A375 (cell line): ENCODE data around the gene PHACTR2. TPM values are rescaled to one million over a fixed set of nuclear protein-coding genes. Genes with fewer than 3 reads are reported as not detected.

Source experiments
- small RNA-seq: library from RNA; depleted of rRNA; stranded (forward); fragments of <200 nt; gene quantifications from one replicate; pipeline ENCODE3, GENCODE V24; 2014
- total RNA-seq: library from RNA; depleted of rRNA; stranded (reverse); fragments of >200 nt; shearing (Covaris generic); gene quantifications from 2 replicates; pipeline ENCODE4 v1.2.3, GENCODE V29; 2014; rRNA removed

PHACTR2 gene
- total RNA-seq: 7.5 and 10.4 TPM in 2 replicates

DNA sequence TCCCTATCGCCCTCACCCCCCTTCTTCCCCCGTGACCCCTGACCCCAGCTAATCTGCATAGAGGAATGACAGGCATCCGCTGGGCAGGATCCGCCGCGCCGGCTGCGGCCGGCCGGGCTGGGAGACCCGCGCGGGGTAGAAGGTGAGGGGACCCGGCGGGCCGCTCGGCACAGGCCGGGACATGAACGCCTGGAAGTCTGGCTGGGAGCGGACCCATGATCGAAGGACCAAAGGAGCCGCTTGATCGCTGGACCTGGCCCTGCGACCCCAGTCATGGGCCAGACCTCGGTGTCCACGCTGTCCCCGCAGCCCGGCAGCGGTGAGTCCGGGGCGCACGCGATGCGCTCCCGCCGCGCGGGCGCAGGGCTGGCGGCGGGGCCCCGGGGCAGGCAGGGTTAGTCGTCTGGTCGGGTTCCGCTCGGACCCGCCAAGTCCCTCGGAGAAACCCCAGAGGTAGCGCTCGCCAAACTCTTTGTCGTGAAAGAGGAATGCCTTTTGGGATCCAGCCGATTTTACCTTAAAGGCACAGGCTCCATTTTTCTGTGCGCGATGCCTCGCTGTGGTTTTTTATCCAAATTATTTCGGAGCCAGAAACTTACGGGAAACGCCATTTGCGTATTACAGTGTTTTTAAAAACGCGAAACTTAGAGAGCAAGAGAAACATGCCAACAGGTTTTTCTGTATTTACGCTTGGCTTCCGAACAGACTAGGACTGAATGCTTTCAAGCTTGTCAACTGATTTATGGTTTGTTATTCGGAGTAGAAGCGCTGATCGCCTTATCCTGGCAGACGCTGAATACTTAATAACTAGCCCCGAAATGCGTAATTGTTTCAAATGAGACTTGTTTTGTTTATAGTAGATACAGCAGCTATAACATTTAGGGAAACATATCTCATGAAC, at the start of gene PHACTR2:
TSS of gene PHACTR2 (plus strand) at position 75 of the 901 bp plus-strand sequence. CDS start at position 274, 199 bp downstream.

DNA sequence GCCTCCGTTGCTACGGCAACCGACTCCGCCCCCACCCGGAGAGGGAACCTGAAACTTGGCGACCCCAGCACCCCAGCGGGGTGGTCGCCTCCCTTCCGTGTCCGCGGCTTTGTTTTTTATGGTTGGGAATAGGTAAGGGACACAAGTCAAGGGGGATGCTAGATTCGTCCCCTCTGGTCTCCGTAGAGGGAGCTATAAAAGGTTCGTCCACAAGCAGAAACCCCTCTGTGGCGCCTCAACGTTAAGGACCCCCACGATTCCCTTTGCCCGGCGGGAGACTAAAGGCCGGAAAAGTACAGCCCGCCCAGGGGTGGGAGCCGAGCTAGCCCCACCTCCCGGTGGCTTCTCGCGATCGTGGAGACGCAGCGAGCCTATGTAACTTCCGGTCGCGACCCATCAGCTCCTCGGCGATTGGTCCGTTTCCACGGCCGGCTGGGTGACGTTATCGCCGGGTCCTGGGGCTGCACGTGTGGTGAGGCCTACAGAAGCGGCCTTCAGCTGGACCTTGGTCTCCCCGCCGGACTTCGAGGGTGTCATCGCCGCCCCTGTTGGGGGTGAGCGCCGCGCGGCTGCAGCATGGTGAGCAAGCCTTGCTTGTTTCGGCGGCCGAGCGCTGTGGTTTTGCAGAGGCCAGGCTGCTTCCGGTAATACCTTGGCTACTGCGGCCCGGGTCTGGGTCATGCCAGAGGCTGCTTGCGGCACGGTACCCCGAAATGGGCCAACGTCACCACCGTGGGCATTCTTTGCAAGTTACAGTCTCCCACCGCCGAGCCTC, 165.3 kb downstream of the PHACTR2 start, which contains the start of gene LTV1:
TSS of gene LTV1 (plus strand) at position 437 of the 775 bp plus-strand sequence. CDS start at position 577, 140 bp downstream.

DNA sequence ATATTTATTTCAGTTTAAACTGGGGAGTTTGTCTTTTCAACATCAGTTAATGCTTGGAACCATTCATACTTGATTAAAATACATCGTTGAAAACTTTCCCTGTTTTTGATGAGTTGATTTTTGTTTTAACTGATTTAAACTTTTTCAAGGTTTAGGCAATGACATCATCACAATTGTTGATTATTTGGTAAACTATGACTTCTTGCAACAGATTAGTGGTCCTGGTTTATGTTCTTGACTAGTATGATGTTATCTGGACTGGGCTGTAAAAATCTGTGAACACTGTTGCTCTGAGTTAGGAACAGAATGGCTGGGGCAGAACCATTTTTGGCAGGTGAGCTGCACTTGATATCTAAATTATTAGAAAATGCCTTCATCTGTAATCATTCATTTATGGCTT, 186.5 kb downstream of the PHACTR2 start, which contains the start of gene ZC2HC1B:
TSS of gene ZC2HC1B (plus strand) at position 241 of the 400 bp plus-strand sequence. CDS start at position 307, 66 bp downstream.

Small RNAs within 50 kb of the gene (small RNA-seq; reads per million reads assigned to genes)
- gene ZC2HC1B: not detected

Other genes starting within 250 kb of the PHACTR2 start
- 6.4 and 7.6 TPM in 2 replicates for gene ADAT2, start 227.3 kb upstream of the PHACTR2 start, total RNA-seq
- 7.6 and 9.9 TPM in 2 replicates for gene PEX3, start 227.2 kb upstream of the PHACTR2 start, total RNA-seq
- gene FUCA2, start 166.2 kb upstream of the PHACTR2 start, total RNA-seq: 16.5 and 18.0 TPM in 2 replicates
- gene LTV1, start 165.4 kb downstream of the PHACTR2 start, total RNA-seq: 31.3 and 37.5 TPM in 2 replicates
- not detected in 2 replicates for gene ZC2HC1B, start 186.5 kb downstream of the PHACTR2 start, total RNA-seq